K562 (cell line): ENCODE results near the gene HPCAL1. TPM values are rescaled to one million over a fixed set of nuclear protein-coding genes. Genes with fewer than 3 reads are reported as not detected.
A peak's percentile ranks its signal among the peaks of the same experiment; 100 is the strongest.

Source experiments
- ASH1L ChIP-seq: fragments of 450-650 bp; IDR thresholded peaks from 2 replicates; pipeline ENCODE4 v1.6.1; 2018; ENCODE audit warnings: borderline replicate concordance, mild to moderate bottlenecking, low read depth; ENCODE audit not compliant: partially characterized antibody
- ATF1 ChIP-seq, 2 experiments: fragments of 450-650 bp in 1 of 2; IDR thresholded peaks; 2 replicates each; pipeline ENCODE4 v1.6.1; 2016; ENCODE audit warnings: missing compliant biosample characterization in 1 of 2, missing genetic modification characterization in 1 of 2
- BMI1 ChIP-seq: fragments of 150-350 bp; IDR thresholded peaks from 2 replicates; pipeline ENCODE4 v1.6.1; 2014; ENCODE audit warnings: low read length
- CBFA2T2 ChIP-seq: fragments of 450-650 bp; conservative IDR thresholded peaks from 2 replicates; pipeline ENCODE4 v1.6.1; 2017; ENCODE audit warnings: mild to moderate bottlenecking
- CBX1 ChIP-seq: sonication (generic); IDR thresholded peaks from 2 replicates; pipeline ENCODE4 v1.6.1; 2016; ENCODE audit warnings: antibody characterized with exemption, low read depth, mild to moderate bottlenecking
- CC2D1A ChIP-seq: fragments of 450-650 bp; IDR thresholded peaks from 2 replicates; pipeline ENCODE4 v1.6.1; 2017; ENCODE audit warnings: mild to moderate bottlenecking
- CREM ChIP-seq: IDR thresholded peaks from 2 replicates; pipeline ENCODE4 v1.6.1; 2014; ENCODE audit warnings: antibody characterized with exemption, low read depth
- CUX1 ChIP-seq: fragments of 200-800 bp; sonication (Bioruptor generic); IDR thresholded peaks from 2 replicates; pipeline ENCODE4 v1.6.1; 2016; ENCODE audit warnings: missing genetic modification characterization, missing compliant biosample characterization
- E2F3 ChIP-seq: fragments of 250-450 bp; sonication (Bioruptor Pico); IDR thresholded peaks from 2 replicates; pipeline ENCODE4 v1.4.0; 2020; ENCODE audit warnings: mild to moderate bottlenecking
- E2F5 ChIP-seq: sonication (generic); formaldehyde crosslinking; IDR thresholded peaks from 2 replicates; pipeline ENCODE4 v1.8.0; 2022; ENCODE audit warnings: mild to moderate bottlenecking, missing genetic modification reagents
- GTF2F1 ChIP-seq: IDR thresholded peaks from 2 replicates; pipeline ENCODE4 v1.6.1; 2011; ENCODE audit warnings: low read depth, low read length, improper control_type of control experiment
- HSF4 ChIP-seq: fragments of 250-450 bp; sonication (Bioruptor Pico); IDR thresholded peaks from 2 replicates; pipeline ENCODE4 v2.1.2; 2022; ENCODE audit warnings: mild to moderate bottlenecking, moderate library complexity, borderline replicate concordance
- JUN ChIP-seq, 2 experiments: sonication (generic) in 1 of 2; formaldehyde crosslinking in 1 of 2; IDR thresholded peaks; 2 replicates each; pipeline versions ENCODE4 v1.6.1 to v1.8.0; 2012 to 2022; ENCODE audit warnings: borderline replicate concordance in 2 of 2, mild to moderate bottlenecking in 2 of 2, improper control_type of control experiment in 1 of 2, low read depth in 1 of 2, low read length in 1 of 2, missing genetic modification reagents in 1 of 2
- KAT2B ChIP-seq: IDR thresholded peaks from one replicate; pipeline ENCODE4 v1.6.1; 2012; ENCODE audit warnings: low read depth, mild to moderate bottlenecking, control low read depth, inconsistent platforms, low read length, moderate library complexity
- KDM5B ChIP-seq: fragments of 200-600 bp; sonication (generic); IDR thresholded peaks from 2 replicates; pipeline ENCODE4 v1.6.1; 2012; ENCODE audit warnings: low read depth, mild to moderate bottlenecking, moderate library complexity, low read length, control low read depth, inconsistent platforms; ENCODE audit not compliant: insufficient replicate concordance
- NBN ChIP-seq: fragments of 450-650 bp; IDR thresholded peaks from 2 replicates; pipeline ENCODE4 v1.6.1; 2016; ENCODE audit warnings: low read depth, mild to moderate bottlenecking
- NCOA4 ChIP-seq: fragments of 450-650 bp; IDR thresholded peaks from 2 replicates; pipeline ENCODE4 v1.6.1; 2018; ENCODE audit warnings: mild to moderate bottlenecking; ENCODE audit not compliant: partially characterized antibody
- RB1 ChIP-seq: fragments of 450-650 bp; IDR thresholded peaks from 2 replicates; pipeline ENCODE4 v1.6.1; 2017; ENCODE audit warnings: low read depth, mild to moderate bottlenecking
- RBFOX2 ChIP-seq: fragments of 200-400 bp; formaldehyde crosslinking; IDR thresholded peaks from 2 replicates; pipeline ENCODE4 v1.6.1; 2017; ENCODE audit warnings: low read depth, mild to moderate bottlenecking, low read length, moderate library complexity
- SNRNP70 ChIP-seq: fragments of 200-400 bp; formaldehyde crosslinking; optimal IDR thresholded peaks from 2 replicates; pipeline ENCODE3; 2017; ENCODE audit warnings: low read depth, low read length
- ZNF174 ChIP-seq: fragments of 250-450 bp; sonication (Bioruptor Pico); IDR thresholded peaks from 2 replicates; pipeline ENCODE4 v1.4.0; 2020; ENCODE audit warnings: mild to moderate bottlenecking
- polyA plus RNA-seq, 8 experiments: library from polyadenylated mRNA; depleted of rRNA in 4 of 8; stranded (reverse) in 5 of 8; unstranded in 3 of 8; fragments of >200 nt; fragmentation: Nextera tagmentation in 2 of 8; fragmentation: Illumina TruSeq in 1 of 8; extraction: Ambion mirVana in 2 of 8; extraction: Trizol in 1 of 8; gene quantifications; 2 replicates each; pipeline versions ENCODE4 v1.2.1 to v1.2.3, GENCODE V29; 2011 to 2014; ENCODE audit warnings: inconsistent platforms in 1 of 8, missing spikeins in 1 of 8
- total RNA-seq, 7 experiments: library from RNA; depleted of rRNA in 6 of 7; stranded (reverse); fragments of >200 nt in 6 of 7; fragmentation: Illumina TruSeq in 2 of 7; extraction: Trizol in 2 of 7; gene quantifications; 2 replicates each; pipeline versions ENCODE4 v1.2.1 to v1.2.3, GENCODE V29; 2011 to 2021; ENCODE audit warnings: low replicate concordance in 1 of 7

HPCAL1 gene
- total and polyA plus RNA-seq, 9 of the 15 experiments (the other 6 are each of a cell fraction or from before 2014, with no cell fraction given) = 2.7 to 65.5 (median 23.9) TPM

GRCh38 chr2:10448576-10449485 is 146.1 kb downstream of the HPCAL1 start (continued):
- TF ChIP-seq RBFOX2 (peak; percentile 80), CC2D1A (no peak), HSF4 (CRISPR knock-in tag) (no peak), ZNF174 (CRISPR knock-in tag) (no peak), BMI1 (no peak), ASH1L (no peak), CREM (no peak; the same call in 1 of the 2 replicates), ATF1 (CRISPR knock-in tag; IDR thresholded peaks at IDR 0.05) (no peak), ATF1 (tag; IDR thresholded peaks at IDR 0.05) (peak; percentile 64), JUN (IDR thresholded peaks at IDR 0.05; ENCODE audit: borderline replicate concordance, low read depth, low read length) (peak; percentile 27; the same call in 1 of the 2 replicates), JUN (CRISPR knock-in tag; IDR thresholded peaks at IDR 0.05; ENCODE audit: borderline replicate concordance) (no peak), E2F3 (CRISPR knock-in tag) (0 out of 2 replicates have a peak, but pooled peaks have one; percentile 36), RB1 (peak; percentile 12), CBX1 (peak; percentile 76; the same call in 1 of the 2 replicates), E2F5 (peak; percentile 88; the same call in 1 of the 2 replicates), SNRNP70 (no peak), KDM5B (peak; percentile 49), CBFA2T2 (peak; percentile 68), CUX1 (no peak), NBN (0 out of 2 replicates have a peak, but pooled peaks have one; percentile 47), NCOA4 (no peak), KAT2B (no peak), GTF2F1 (no peak)
